ENCODE results near the gene CASP9. TPM values are rescaled to one million over a fixed set of nuclear protein-coding genes. Genes with fewer than 3 reads are reported as not detected.
A peak's percentile ranks its signal among the peaks of the same experiment; 100 is the strongest.

Gene CASP9
- total and polyA plus RNA-seq, 3 experiments from 2014 or later, result 9.2 to 9.8 (median 9.6) TPM

DNA sequence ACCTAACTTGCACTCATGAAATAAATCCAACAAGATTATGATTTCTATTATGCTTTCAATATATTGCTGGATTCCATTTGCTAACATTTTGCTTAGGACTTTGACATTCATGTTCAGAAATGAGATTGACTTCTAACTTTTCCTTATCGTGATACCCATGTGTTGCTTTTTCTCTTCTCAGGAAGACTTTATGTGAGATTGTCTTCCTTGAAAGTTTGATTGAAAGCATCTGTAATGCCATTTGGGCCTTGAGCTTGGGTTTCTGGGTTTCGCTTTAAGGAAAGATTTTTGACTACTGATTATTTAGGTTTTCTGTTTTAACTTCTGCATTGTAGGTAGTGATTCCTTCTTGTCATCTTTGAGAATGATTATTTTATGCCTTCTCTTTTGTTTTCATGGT is 33.0 kb upstream of the CASP9 start:
- no peaks in the 10 kb centered on the region for H3K9me3 ChIP-seq (ENCODE audit: low read length)
- peaks cover 0 to 4% (median 1%) of the 10 kb centered on the region in 3 donors for H3K4me1 Mint-ChIP-seq
- no peak for DNase-seq
- H3K27me3 Mint-ChIP-seq, result no peaks in the 10 kb centered on the region
- H3K9me3 Mint-ChIP-seq, result no peaks in the 10 kb centered on the region
- H3K4me3 ChIP-seq (ENCODE audit: low read length), result no peak overlapping the region
- H3K36me3 ChIP-seq (ENCODE audit: insufficient read depth, low read length), result peaks cover 7% of the 10 kb centered on the region
- ChIA-PET POLR2A (no interaction called here), CTCF (no interaction called here)
- H3K4me3 Mint-ChIP-seq, result no peak overlapping the region
- H3K36me3 Mint-ChIP-seq, result peaks cover 4 to 42% (median 5%) of the 10 kb centered on the region in 3 donors
- no peaks in the 10 kb centered on the region for H3K4me1 ChIP-seq (ENCODE audit: insufficient read depth, low read length)
- H3K27ac ChIP-seq (ENCODE audit: low read depth, low read length), result no peak overlapping the region
- no peaks in the 10 kb centered on the region for H3K27me3 ChIP-seq (ENCODE audit: insufficient read depth, low read length, poor library complexity, severe bottlenecking)
- peak overlapping the region in 1 of 8 donors; percentile 39 for H3K27ac Mint-ChIP-seq

- H3K27me3 Mint-ChIP-seq, result no peaks in the 10 kb centered on the region
- no peaks in the 10 kb centered on the region for H3K27me3 ChIP-seq (ENCODE audit: insufficient read depth, low read length, poor library complexity, severe bottlenecking)
- H3K4me3 Mint-ChIP-seq, result no peak overlapping the region
- peaks cover 0 to 4% (median 1%) of the 10 kb centered on the region in 3 donors for H3K4me1 Mint-ChIP-seq
- H3K36me3 Mint-ChIP-seq, result peaks cover 6 to 52% (median 15%) of the 10 kb centered on the region in 3 donors
- ChIA-PET POLR2A (no interaction called here), CTCF (no interaction called here)
- DNase-seq, result no peak
- H3K9me3 Mint-ChIP-seq, result no peaks in the 10 kb centered on the region
- peak overlapping the region in 3 of 8 donors; percentile 5 to 48 (median 31) for H3K27ac Mint-ChIP-seq
- H3K36me3 ChIP-seq (ENCODE audit: insufficient read depth, low read length), result peaks cover 14% of the 10 kb centered on the region
- H3K4me3 ChIP-seq (ENCODE audit: low read length), result no peak overlapping the region
- no peaks in the 10 kb centered on the region for H3K4me1 ChIP-seq (ENCODE audit: insufficient read depth, low read length)
- no peak overlapping the region for H3K27ac ChIP-seq (ENCODE audit: low read depth, low read length)
- no peaks in the 10 kb centered on the region for H3K9me3 ChIP-seq (ENCODE audit: low read length)
These were observed 26.6 kb upstream of the CASP9 start for GRCh38 chr1:15550573-15550972.

DNA sequence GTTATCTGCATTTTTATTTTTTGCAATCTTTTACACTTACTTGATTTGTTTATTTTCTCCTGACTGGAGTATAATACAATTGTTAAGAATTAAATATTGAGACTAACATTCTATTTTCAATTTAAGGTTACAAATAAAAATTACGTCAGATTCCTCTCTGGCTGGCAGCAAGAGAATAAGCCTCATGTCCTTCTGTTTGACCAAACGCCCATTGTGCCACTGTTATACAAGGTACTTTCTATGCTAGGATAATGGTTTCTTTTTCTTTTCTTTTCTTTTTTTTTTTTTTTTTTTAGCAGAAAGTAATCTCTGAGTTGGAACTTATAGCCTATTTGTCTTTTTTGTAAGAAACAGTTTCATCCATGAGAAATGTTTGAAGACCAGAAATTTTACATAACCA is 22.6 kb upstream of the CASP9 start:
- H3K4me1 ChIP-seq (ENCODE audit: insufficient read depth, low read length), result no peaks in the 10 kb centered on the region
- H3K9me3 Mint-ChIP-seq, result no peaks in the 10 kb centered on the region
- POLR2A ChIA-PET, result no interaction called here
- H3K9me3 ChIP-seq (ENCODE audit: low read length), result no peaks in the 10 kb centered on the region
- H3K27ac ChIP-seq (ENCODE audit: low read depth, low read length), result no peak overlapping the region
- peaks cover 18% of the 10 kb centered on the region for H3K36me3 ChIP-seq (ENCODE audit: insufficient read depth, low read length)
- no peak overlapping the region for H3K27ac Mint-ChIP-seq
- no peaks in the 10 kb centered on the region for H3K4me1 Mint-ChIP-seq
- H3K27me3 Mint-ChIP-seq, result no peaks in the 10 kb centered on the region
- H3K27me3 ChIP-seq (ENCODE audit: insufficient read depth, low read length, poor library complexity, severe bottlenecking), result no peaks in the 10 kb centered on the region
- CTCF ChIA-PET, result no interaction called here
- H3K4me3 ChIP-seq (ENCODE audit: low read length), result no peak overlapping the region
- H3K4me3 Mint-ChIP-seq, result no peak overlapping the region
- peaks cover 11 to 80% (median 30%) of the 10 kb centered on the region in 3 donors for H3K36me3 Mint-ChIP-seq
- DNase-seq, result no peak

GRCh38 chr1:15543589-15544568 is 19.9 kb upstream of the CASP9 start:
- CTCF ChIA-PET, result no interaction called here
- H3K4me1 ChIP-seq (ENCODE audit: insufficient read depth, low read length), result no peaks in the 10 kb centered on the region
- no peaks in the 10 kb centered on the region for H3K27me3 Mint-ChIP-seq
- peaks cover 11 to 75% (median 31%) of the 10 kb centered on the region in 3 donors for H3K36me3 Mint-ChIP-seq
- H3K27me3 ChIP-seq (ENCODE audit: insufficient read depth, low read length, poor library complexity, severe bottlenecking), result no peaks in the 10 kb centered on the region
- POLR2A ChIA-PET, result interaction anchor here (0.7 kb wide), 1 partner anchor 17 kb away, joined by 3 read pairs; the partner anchor contains the start of gene DNAJC16
- no peaks in the 10 kb centered on the region for H3K9me3 Mint-ChIP-seq
- DNase-seq, result no peak
- H3K9me3 ChIP-seq (ENCODE audit: low read length), result no peaks in the 10 kb centered on the region
- peak overlapping the region in 5 of 8 donors; percentile 11 to 88 (median 28) for H3K27ac Mint-ChIP-seq
- H3K4me3 Mint-ChIP-seq, result no peak overlapping the region
- H3K36me3 ChIP-seq (ENCODE audit: insufficient read depth, low read length), result peaks cover 20% of the 10 kb centered on the region
- no peak overlapping the region for H3K4me3 ChIP-seq (ENCODE audit: low read length)
- H3K27ac ChIP-seq (ENCODE audit: low read depth, low read length), result peak overlapping the region; percentile 51
- peaks cover 0 to 4% (median under 1%) of the 10 kb centered on the region in 3 donors for H3K4me1 Mint-ChIP-seq

DNA sequence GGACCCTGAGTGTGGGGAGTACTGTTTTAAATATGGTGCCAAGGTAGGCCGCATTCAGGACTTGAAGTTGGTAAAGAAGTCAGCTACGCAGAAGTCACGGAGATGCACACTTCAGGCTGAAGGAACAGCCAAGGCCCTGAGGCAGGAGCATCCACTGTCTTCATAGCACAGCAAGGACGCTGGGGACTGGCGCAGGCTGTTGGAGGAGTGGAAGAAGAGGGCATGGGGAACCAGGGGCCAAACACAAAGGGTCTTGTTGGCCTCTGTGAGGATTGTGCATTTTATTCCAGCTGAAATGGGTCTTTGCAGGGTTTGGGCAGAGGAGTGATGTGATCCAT is 19.2 kb upstream of the CASP9 start:
- Histone ChIP-seq H3K27me3 (ENCODE audit: insufficient read depth, low read length, poor library complexity, severe bottlenecking) (no peaks in the 10 kb centered on the region), H3K4me1 (ENCODE audit: insufficient read depth, low read length) (no peaks in the 10 kb centered on the region), H3K27ac (ENCODE audit: low read depth, low read length) (peak overlapping the region; percentile 51), H3K9me3 (ENCODE audit: low read length) (no peaks in the 10 kb centered on the region), H3K36me3 (ENCODE audit: insufficient read depth, low read length) (peaks cover 18% of the 10 kb centered on the region), H3K4me3 (ENCODE audit: low read length) (no peak overlapping the region)
- Mint-ChIP-seq H3K4me3 (no peak overlapping the region), H3K27ac (peak overlapping the region in 3 of 8 donors; percentile 11 to 88 (median 61)), H3K9me3 (no peaks in the 10 kb centered on the region), H3K36me3 (peaks cover 15 to 76% (median 34%) of the 10 kb centered on the region in 3 donors), H3K27me3 (no peaks in the 10 kb centered on the region), H3K4me1 (peaks cover 0 to 7% (median 4%) of the 10 kb centered on the region in 3 donors)
- CTCF ChIA-PET, result no interaction called here
- DNase-seq, result no peak
- POLR2A ChIA-PET, result no interaction called here

GRCh38 chr1:15542388-15543250 is 18.6 kb upstream of the CASP9 start:
- ChIA-PET POLR2A (no interaction called here), CTCF (no interaction called here)
- Histone ChIP-seq H3K4me1 (ENCODE audit: insufficient read depth, low read length) (no peaks in the 10 kb centered on the region), H3K4me3 (ENCODE audit: low read length) (no peak overlapping the region), H3K9me3 (ENCODE audit: low read length) (no peaks in the 10 kb centered on the region), H3K27me3 (ENCODE audit: insufficient read depth, low read length, poor library complexity, severe bottlenecking) (no peaks in the 10 kb centered on the region), H3K36me3 (ENCODE audit: insufficient read depth, low read length) (peaks cover 12% of the 10 kb centered on the region), H3K27ac (ENCODE audit: low read depth, low read length) (peak overlapping the region; percentile 51)
- no peak for DNase-seq
- Mint-ChIP-seq H3K36me3 (peaks cover 9 to 73% (median 29%) of the 10 kb centered on the region in 3 donors), H3K27ac (peak overlapping the region in 1 of 8 donors; percentile 9), H3K9me3 (no peaks in the 10 kb centered on the region), H3K27me3 (no peaks in the 10 kb centered on the region), H3K4me3 (no peak overlapping the region), H3K4me1 (peaks cover 0 to 7% (median 4%) of the 10 kb centered on the region in 3 donors)

- ChIA-PET POLR2A (no interaction called here), CTCF (no interaction called here)
- Histone ChIP-seq H3K4me1 (ENCODE audit: insufficient read depth, low read length) (no peaks in the 10 kb centered on the region), H3K9me3 (ENCODE audit: low read length) (no peaks in the 10 kb centered on the region), H3K27ac (ENCODE audit: low read depth, low read length) (no peak overlapping the region), H3K4me3 (ENCODE audit: low read length) (no peak overlapping the region), H3K27me3 (ENCODE audit: insufficient read depth, low read length, poor library complexity, severe bottlenecking) (no peaks in the 10 kb centered on the region), H3K36me3 (ENCODE audit: insufficient read depth, low read length) (peaks cover 9% of the 10 kb centered on the region)
- peaks cover 0 to 7% (median 4%) of the 10 kb centered on the region in 3 donors for H3K4me1 Mint-ChIP-seq
- H3K4me3 Mint-ChIP-seq, result no peak overlapping the region
- H3K27ac Mint-ChIP-seq, result peak overlapping the region in 2 of 8 donors; percentile 9 to 50
- DNase-seq, result no peak
- H3K9me3 Mint-ChIP-seq, result no peaks in the 10 kb centered on the region
- H3K36me3 Mint-ChIP-seq, result peaks cover 12 to 76% (median 30%) of the 10 kb centered on the region in 3 donors
- H3K27me3 Mint-ChIP-seq, result no peaks in the 10 kb centered on the region
These were observed 17.3 kb upstream of the CASP9 start for GRCh38 chr1:15541231-15541792.

All from CD8-positive, alpha-beta memory T cell (primary cell).